Prostate gland (tissue), 2 donors: ENCODE data around the gene CIC.

Experiments
- POLR2AphosphoS5 ChIP-seq: sonication (generic); formaldehyde crosslinking; IDR thresholded peaks from one replicate; pipeline ENCODE4 v1.6.1; 2017; ENCODE audit warnings: antibody characterized with exemption
- TF ChIP-seq, protein P1 (sequence below), 4 experiments: fragments of 200-600 bp in 2 of 4; fragments of 450-650 bp in 2 of 4; sonication (generic) in 2 of 4; IDR thresholded peaks; 1 replicate in 3 of 4; 2 replicates in 1 of 4; pipeline ENCODE4 v1.5.1; 2016 to 2019; ENCODE audit warnings: antibody characterized with exemption in 4 of 4, mild to moderate bottlenecking in 2 of 4, moderate library complexity in 2 of 4

DNA sequence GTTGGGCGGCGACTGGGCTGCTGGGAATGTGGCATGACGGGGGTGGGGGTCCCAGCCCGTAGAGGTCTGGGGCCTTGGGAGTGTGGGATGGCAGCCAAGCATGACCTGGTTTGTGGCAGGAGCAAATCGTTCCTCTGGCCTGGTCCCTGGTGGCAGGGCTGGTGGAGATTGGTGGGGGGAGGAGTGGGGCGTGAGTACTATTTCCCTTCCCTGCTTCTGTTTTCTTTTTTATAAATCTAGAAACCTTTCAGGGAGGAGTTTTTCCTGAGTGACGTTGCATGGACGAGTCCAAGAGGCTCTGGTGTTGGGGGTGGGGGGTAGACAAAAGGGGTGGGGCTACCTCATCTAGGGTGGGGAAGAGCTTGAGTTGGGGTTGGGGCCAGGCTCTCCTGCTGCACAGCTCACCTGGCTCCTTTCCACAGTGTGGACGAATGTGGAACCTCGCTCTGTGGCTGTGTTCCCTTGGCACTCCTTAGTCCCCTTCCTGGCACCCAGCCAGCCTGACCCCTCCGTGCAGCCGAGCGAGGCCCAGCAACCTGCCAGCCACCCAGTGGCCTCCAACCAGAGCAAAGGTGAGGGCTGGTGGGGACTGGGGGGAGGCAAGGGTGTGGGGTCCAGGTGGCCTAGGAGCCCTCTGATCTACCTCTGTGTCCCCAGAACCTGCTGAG lies 17.4 kb downstream of the CIC start:
- TF ChIP-seq POLR2AphosphoS5, result no peak
- TF ChIP-seq, protein P1, sequence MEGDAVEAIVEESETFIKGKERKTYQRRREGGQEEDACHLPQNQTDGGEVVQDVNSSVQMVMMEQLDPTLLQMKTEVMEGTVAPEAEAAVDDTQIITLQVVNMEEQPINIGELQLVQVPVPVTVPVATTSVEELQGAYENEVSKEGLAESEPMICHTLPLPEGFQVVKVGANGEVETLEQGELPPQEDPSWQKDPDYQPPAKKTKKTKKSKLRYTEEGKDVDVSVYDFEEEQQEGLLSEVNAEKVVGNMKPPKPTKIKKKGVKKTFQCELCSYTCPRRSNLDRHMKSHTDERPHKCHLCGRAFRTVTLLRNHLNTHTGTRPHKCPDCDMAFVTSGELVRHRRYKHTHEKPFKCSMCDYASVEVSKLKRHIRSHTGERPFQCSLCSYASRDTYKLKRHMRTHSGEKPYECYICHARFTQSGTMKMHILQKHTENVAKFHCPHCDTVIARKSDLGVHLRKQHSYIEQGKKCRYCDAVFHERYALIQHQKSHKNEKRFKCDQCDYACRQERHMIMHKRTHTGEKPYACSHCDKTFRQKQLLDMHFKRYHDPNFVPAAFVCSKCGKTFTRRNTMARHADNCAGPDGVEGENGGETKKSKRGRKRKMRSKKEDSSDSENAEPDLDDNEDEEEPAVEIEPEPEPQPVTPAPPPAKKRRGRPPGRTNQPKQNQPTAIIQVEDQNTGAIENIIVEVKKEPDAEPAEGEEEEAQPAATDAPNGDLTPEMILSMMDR (IDR thresholded peaks at IDR 0.05), result no peak
